CD14-positive monocyte (primary cell): Measurements from ENCODE around the gene CPNE8. TPM values are rescaled to one million over a fixed set of nuclear protein-coding genes. Genes with fewer than 3 reads are reported as not detected.

ENCODE experiments used
- DNase-seq, 3 donors: peaks; one replicate each; pipeline ENCODE4 v3.0.0-alpha.2; 2011 to 2022
- H2AFZ ChIP-seq: 2 replicates; pipeline ENCODE4 v1.6.0; 2012; ENCODE audit warnings: mild to moderate bottlenecking, low read depth, low read length, inconsistent platforms; ENCODE audit not compliant: insufficient read depth, poor library complexity, severe bottlenecking
- H3K27ac ChIP-seq, 2 donors: 1 replicate in 1 of 2; 2 replicates in 1 of 2; pipeline ENCODE4 v1.5.1; 2012 to 2013; ENCODE audit warnings: low read length in 2 of 2, control low read depth in 1 of 2, inconsistent platforms in 1 of 2, low read depth in 1 of 2, mild to moderate bottlenecking in 1 of 2
- H3K27me3 ChIP-seq, 2 donors: one replicate each; pipeline versions ENCODE4 v1.6.0 to v1.6.1; 2011 to 2013; ENCODE audit warnings: low read length in 2 of 2; ENCODE audit not compliant: control insufficient read depth in 2 of 2, insufficient read depth in 2 of 2
- H3K36me3 ChIP-seq, 2 donors: replicated peaks in 1 of 2; 1 replicate in 1 of 2; 2 replicates in 1 of 2; pipeline versions ENCODE4 v1.5.1 to v1.6.1; 2012 to 2013; ENCODE audit warnings: low read length in 2 of 2, control low read depth in 1 of 2, inconsistent platforms in 1 of 2, mild to moderate bottlenecking in 1 of 2; ENCODE audit not compliant: insufficient read depth in 2 of 2, control insufficient read depth in 1 of 2
- H3K4me1 ChIP-seq, 2 donors: 1 replicate in 1 of 2; 2 replicates in 1 of 2; pipeline versions ENCODE4 v1.5.1 to v1.6.1; 2012 to 2013; ENCODE audit warnings: low read length in 2 of 2, control low read depth in 1 of 2, inconsistent platforms in 1 of 2, mild to moderate bottlenecking in 1 of 2, moderate library complexity in 1 of 2; ENCODE audit not compliant: insufficient read depth in 2 of 2, control insufficient read depth in 1 of 2
- H3K4me2 ChIP-seq: replicated peaks from 2 replicates; pipeline ENCODE3; 2012; ENCODE audit warnings: low read length, moderate library complexity, mild to moderate bottlenecking; ENCODE audit not compliant: poor library complexity, severe bottlenecking; ENCODE audit errors: extremely low read depth
- H3K4me3 ChIP-seq, 3 experiments: fragments of 200-600 bp in 1 of 3; sonication (generic) in 1 of 3; replicated peaks in 1 of 3; 1 replicate in 2 of 3; 2 replicates in 1 of 3; pipeline ENCODE4 v1.5.1; 2011 to 2013; ENCODE audit warnings: low read length in 3 of 3, mild to moderate bottlenecking in 3 of 3, control low read depth in 2 of 3, low read depth in 2 of 3, inconsistent platforms in 1 of 3, moderate library complexity in 1 of 3
- H3K79me2 ChIP-seq: 2 replicates; pipeline ENCODE4 v1.6.0; 2012; ENCODE audit warnings: mild to moderate bottlenecking, control low read depth, inconsistent platforms, low read length, moderate library complexity; ENCODE audit not compliant: insufficient read depth
- H3K9ac ChIP-seq: 2 replicates; pipeline ENCODE4 v1.6.0; 2017; ENCODE audit warnings: low read length, mild to moderate bottlenecking; ENCODE audit not compliant: insufficient read depth, poor library complexity, severe bottlenecking
- H3K9me3 ChIP-seq, 2 donors: replicated peaks in 1 of 2; 1 replicate in 1 of 2; 2 replicates in 1 of 2; pipeline versions ENCODE4 v1.5.1 to v1.6.1; 2012 to 2013; ENCODE audit warnings: low read length in 2 of 2, control low read depth in 1 of 2; ENCODE audit not compliant: control insufficient read depth in 1 of 2, insufficient read depth in 1 of 2
- H4K20me1 ChIP-seq: 2 replicates; pipeline ENCODE4 v1.6.0; 2012; ENCODE audit warnings: mild to moderate bottlenecking, low read length, control low read depth, moderate library complexity; ENCODE audit not compliant: insufficient read depth
- H3K27ac Mint-ChIP-seq, 7 donors: one replicate each; pipeline ENCODE4 v1.8.0; 2020; ENCODE audit warnings: mild to moderate bottlenecking in 7 of 7, mixed read lengths in 7 of 7, moderate library complexity in 6 of 7, inconsistent platforms in 2 of 7
- H3K27me3 Mint-ChIP-seq, 3 donors: one replicate each; pipeline ENCODE4 v1.8.0; 2021 to 2022; ENCODE audit warnings: low read depth in 3 of 3, mild to moderate bottlenecking in 3 of 3, mixed read lengths in 3 of 3, moderate library complexity in 3 of 3, inconsistent platforms in 1 of 3
- H3K36me3 Mint-ChIP-seq, 2 donors: one replicate each; pipeline ENCODE4 v1.8.0; 2020; ENCODE audit warnings: mixed read lengths in 2 of 2, inconsistent platforms in 1 of 2, mild to moderate bottlenecking in 1 of 2
- H3K4me1 Mint-ChIP-seq: one replicate; pipeline ENCODE4 v1.8.0; 2020; ENCODE audit warnings: mild to moderate bottlenecking, mixed read lengths
- H3K4me3 Mint-ChIP-seq, 2 donors: one replicate each; pipeline ENCODE4 v1.8.0; 2020; ENCODE audit warnings: mild to moderate bottlenecking in 2 of 2, mixed read lengths in 2 of 2, moderate library complexity in 1 of 2
- H3K9me3 Mint-ChIP-seq, 7 donors: one replicate each; pipeline ENCODE4 v1.8.0; 2020 to 2022; ENCODE audit warnings: mixed read lengths in 7 of 7, mild to moderate bottlenecking in 6 of 7, moderate library complexity in 6 of 7, inconsistent platforms in 2 of 7
- CTCF ChIP-seq: fragments of 200-600 bp; IDR thresholded peaks from one replicate; pipeline ENCODE4 v1.8.0; 2022; ENCODE audit warnings: antibody characterized with exemption, mild to moderate bottlenecking
- WGBS: methylation state at CpG from one replicate; pipeline ENCODE4 v1.1.5; 2013; ENCODE audit warnings: missing lambda C conversion rate; ENCODE audit not compliant: insufficient coverage; 5-methylcytosine and 5-hydroxymethylcytosine counted together
- intact Hi-C, 2 donors: fragments of 100-400 bp; cut with micrococcal nuclease; formaldehyde crosslinking; loops; one replicate each; pipeline versions ENCODE4 v1.15.0 to v1.15.1; 2023
- polyA plus RNA-seq, 3 donors: library from polyadenylated mRNA; depleted of rRNA in 1 of 3; unstranded in 2 of 3; stranded (reverse) in 1 of 3; fragments of 300-500 nt in 2 of 3; fragments of >200 nt in 1 of 3; fragmentation: Illumina TruSeq in 2 of 3; gene quantifications; 1 replicate in 2 of 3; 2 replicates in 1 of 3; pipeline ENCODE4 v1.2.3, GENCODE V29; 2012 to 2021

Gene CPNE8
- polyA plus RNA-seq, 3 donors: 15.2 to 22.5 (median 19.0) TPM

DNA sequence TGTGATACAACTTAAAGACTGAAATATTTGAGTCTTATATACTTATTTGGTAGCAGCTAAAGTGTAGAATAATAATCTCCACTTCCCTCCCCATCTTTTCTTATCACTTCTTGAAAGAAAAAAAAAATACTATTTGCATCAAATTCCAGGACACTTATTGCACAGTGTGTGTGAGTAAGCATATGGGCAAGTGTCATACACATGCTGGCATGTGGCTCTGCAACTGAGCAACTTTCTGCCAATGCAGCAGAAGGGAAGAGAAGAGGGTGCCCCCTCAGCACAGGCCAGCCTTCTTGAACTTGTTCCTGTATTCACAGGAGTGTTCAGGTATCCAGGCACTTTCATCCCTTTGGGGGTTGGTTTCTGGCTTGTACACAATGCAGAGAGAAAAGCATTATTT lies 145.8 kb downstream of the CPNE8 start:
- intact Hi-C loops: no loop called here
- TF ChIP-seq CTCF: no peak

DNA sequence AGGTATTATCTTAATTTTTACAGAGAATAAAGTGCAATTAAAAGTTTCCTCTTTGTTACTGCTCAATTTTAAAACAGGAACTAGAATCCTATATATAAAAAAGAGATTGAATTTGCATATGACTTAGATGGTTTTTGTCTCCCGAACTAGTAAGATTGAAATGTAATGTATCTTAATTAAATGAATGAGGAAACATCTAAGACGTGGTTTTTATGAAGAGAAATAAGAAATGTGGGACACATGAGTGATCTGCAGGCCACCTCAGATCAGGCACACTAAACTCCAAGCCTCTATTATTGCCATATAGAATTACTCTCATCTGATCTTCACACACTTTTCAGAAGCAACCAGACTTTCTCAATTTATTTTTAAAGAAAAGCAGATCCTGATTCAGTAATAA lies 158.6 kb downstream of the CPNE8 start:
- H3K9me3 Mint-ChIP-seq: peaks cover 5 to 16% (median 11%) of the 10 kb centered on the region in 7 donors
- peak overlapping the region in 1 of 7 donors; percentile 6 for H3K27ac Mint-ChIP-seq
- TF ChIP-seq CTCF: no peak
- H3K27me3 Mint-ChIP-seq: peaks cover 0 to 1% (median 0%) of the 10 kb centered on the region in 3 donors
- intact Hi-C loops: no loop called here
- H3K36me3 Mint-ChIP-seq: peaks cover 27 to 31% of the 10 kb centered on the region in 2 donors
- no peak overlapping the region for H3K4me3 Mint-ChIP-seq
- H3K4me1 Mint-ChIP-seq: peaks cover 3% of the 10 kb centered on the region
- H3K27me3 ChIP-seq: no peaks in the 10 kb centered on the region
- H3K4me1 ChIP-seq: no peaks in the 10 kb centered on the region
- peaks cover 7 to 14% of the 10 kb centered on the region in 2 donors for H3K9me3 ChIP-seq
- H3K9ac ChIP-seq: no peak overlapping the region
- WGBS: no CpG with 5 or more reads among the region's 2 CpGs
- no peak overlapping the region for H3K4me3 ChIP-seq
- H3K36me3 ChIP-seq: peaks cover 0 to 33% of the 10 kb centered on the region in 2 donors
- no peaks in the 10 kb centered on the region for H4K20me1 ChIP-seq
- H2AFZ ChIP-seq: no peak overlapping the region
- H3K4me2 ChIP-seq: no peak overlapping the region
- H3K27ac ChIP-seq: no peak overlapping the region
- H3K79me2 ChIP-seq: no peaks in the 10 kb centered on the region
- DNase-seq: no peak

More for the DNA sequence above, 145.8 kb downstream of the CPNE8 start:
- Mint-ChIP-seq H3K27me3 (no peaks in the 10 kb centered on the region), H3K4me3 (no peak overlapping the region), H3K4me1 (no peaks in the 10 kb centered on the region), H3K36me3 (peaks cover 37 to 61% of the 10 kb centered on the region in 2 donors), H3K9me3 (peaks cover 0 to 2% (median 0%) of the 10 kb centered on the region in 7 donors), H3K27ac (no peak overlapping the region)
- Histone ChIP-seq H3K79me2 (no peaks in the 10 kb centered on the region), H3K4me3 (no peak overlapping the region), H3K36me3 (peaks cover 30 to 71% of the 10 kb centered on the region in 2 donors), H4K20me1 (no peaks in the 10 kb centered on the region), H3K9me3 (no peaks in the 10 kb centered on the region), H3K4me2 (no peak overlapping the region), H2AFZ (no peak overlapping the region), H3K27ac (no peak overlapping the region), H3K4me1 (no peaks in the 10 kb centered on the region), H3K9ac (no peak overlapping the region), H3K27me3 (no peaks in the 10 kb centered on the region)
- no peak for DNase-seq
